Left cardiac atrium (tissue), 4 donors: ENCODE measurements around the gene SCYL1. TPM values are rescaled to one million over a fixed set of nuclear protein-coding genes. Genes with fewer than 3 reads are reported as not detected.
A peak's percentile ranks its signal among the peaks of the same experiment; 100 is the strongest.

Source experiments
- ATAC-seq, 2 donors: fragments of 200-7000 bp; cut with Tn5 transposase; one replicate each; pipeline ENCODE4 v1.9.1; 2020; ENCODE audit warnings: mild to moderate bottlenecking in 2 of 2, moderate library complexity in 2 of 2
- DNase-seq: peaks from one replicate; pipeline ENCODE4 v3.0.0-alpha.2; 2020
- intact Hi-C, 2 donors: fragments of 100-400 bp; cut with DNase I; formaldehyde crosslinking; loops; one replicate each; pipeline versions ENCODE4 v1.14.1 to v1.15.1; 2022 to 2023
- total RNA-seq, 2 donors: library from RNA; stranded (reverse); fragmentation: NEBNext Ultra II Directional; extraction: Animal tissue kit (Norgen Biotek cat#: 25700); gene quantifications; one replicate each; pipeline ENCODE4 v1.2.1, GENCODE V29; 2021
- donor health status: DM: no; HTN: yes; CAD: no.
- donor health status: DM: no; HTN: yes; CAD: no; lungs with severe emphysema.
- donor health status: DM: yes; HTN: yes; CAD: no.
- donor health status: Dilated cardiomyopathy.

Gene SCYL1
- total RNA-seq, 2 donors from 2014 or later, result 51.5 to 67.3 TPM

GRCh38 chr11:65491614-65492386 lies 33.1 kb upstream of the SCYL1 start:
- DNase-seq (peak; percentile 89), ATAC-seq (peak; percentile 1 to 33)
- intact Hi-C loops, result loop anchor here in 1 of 2 donors (2.0 kb wide), 1 partner anchor 15 kb away; no protein-coding TSS in a partner anchor

- intact Hi-C loops, result loop anchor here in 1 of 2 donors (2.0 kb wide), 1 partner anchor 16 kb away; no protein-coding TSS in a partner anchor
- DNase-seq (no peak), ATAC-seq (no peak)
Observed at GRCh38 chr11:65492387-65492636, 32.6 kb upstream of the SCYL1 start.

- ATAC-seq (peak; percentile 12 to 40), DNase-seq (peak; percentile 93)
- intact Hi-C loops, result loop anchor here in 1 of 2 donors (2.0 kb wide), 1 partner anchor 16 kb away; no protein-coding TSS in a partner anchor
Observed at GRCh38 chr11:65492637-65493366, 32.1 kb upstream of the SCYL1 start.

- ATAC-seq (peak in 1 of 2 donors; percentile 42), DNase-seq (peak; percentile 85)
- intact Hi-C loops, result loop anchor here in 1 of 2 donors (2.0 kb wide), 1 partner anchor 17 kb away; no protein-coding TSS in a partner anchor
Observed at GRCh38 chr11:65493367-65494176, 31.3 kb upstream of the SCYL1 start.

GRCh38 chr11:65496304-65497140 lies 28.4 kb upstream of the SCYL1 start:
- DNase-seq (peak; percentile 22), ATAC-seq (no peak)
- intact Hi-C loops, result loop anchor here in 1 of 2 donors (1.0 to 2.0 kb wide), 2 partner anchors 24 to 74 kb away; partner anchors contain the start of gene NEAT1

- intact Hi-C loops, result loop anchor here in 1 of 2 donors (1.0 to 2.0 kb wide), 2 partner anchors 25 to 75 kb away; partner anchors contain the start of gene NEAT1
- peak; percentile 99 for DNase-seq
Observed at GRCh38 chr11:65497141-65498041, 27.5 kb upstream of the SCYL1 start.

GRCh38 chr11:65498042-65498726 lies 26.7 kb upstream of the SCYL1 start:
- intact Hi-C loops, result no loop called here
- DNase-seq (peak; percentile 51), ATAC-seq (peak; percentile 7 to 19)

More at GRCh38 chr11:65497141-65498041, 27.5 kb upstream of the SCYL1 start:
- ATAC-seq, result peak; percentile 86 to 87

- intact Hi-C loops, result no loop called here
- no peak for ATAC-seq
- no peak for DNase-seq
Observed at GRCh38 chr11:65498727-65498976, 26.2 kb upstream of the SCYL1 start.

- ATAC-seq (peak; percentile 19 to 23), DNase-seq (peak; percentile 92)
- intact Hi-C loops, result no loop called here
Observed at GRCh38 chr11:65498977-65499712, 25.7 kb upstream of the SCYL1 start, which contains the start of gene MALAT1. TSS of gene MALAT1 (plus strand) at chr11:65499045.

GRCh38 chr11:65499713-65500386 lies 25.0 kb upstream of the SCYL1 start:
- no peak for DNase-seq
- no peak for ATAC-seq
- intact Hi-C loops, result no loop called here

- DNase-seq (no peak), ATAC-seq (no peak)
- intact Hi-C loops, result no loop called here
Observed at GRCh38 chr11:65500387-65501185, 24.3 kb upstream of the SCYL1 start.

- DNase-seq (no peak), ATAC-seq (no peak)
- intact Hi-C loops, result no loop called here
Observed at GRCh38 chr11:65501186-65501471, 23.8 kb upstream of the SCYL1 start.

GRCh38 chr11:65501472-65502273 lies 23.2 kb upstream of the SCYL1 start:
- intact Hi-C loops, result no loop called here
- no peak for DNase-seq
- no peak for ATAC-seq

GRCh38 chr11:65502274-65502554 lies 22.7 kb upstream of the SCYL1 start:
- intact Hi-C loops, result no loop called here

More at GRCh38 chr11:65502274-65502554, 22.7 kb upstream of the SCYL1 start:
- no peak for ATAC-seq
- DNase-seq, result no peak
